Testis (tissue), 3 donors: ENCODE data around the gene RHBDL3. TPM values are rescaled to one million over a fixed set of nuclear protein-coding genes. Genes with fewer than 3 reads are reported as not detected.

Experiments used
- DNase-seq: peaks from one replicate; pipeline ENCODE4 v3.0.0-alpha.2; 2019
- H3K27ac ChIP-seq, 2 donors: fragments of 200-600 bp; sonication (generic); one replicate each; pipeline ENCODE4 v1.5.1; 2019
- H3K27me3 ChIP-seq: fragments of 200-600 bp; sonication (generic); one replicate; pipeline ENCODE4 v1.5.1; 2019
- H3K36me3 ChIP-seq: fragments of 200-600 bp; sonication (generic); one replicate; pipeline ENCODE4 v1.5.1; 2017; ENCODE audit warnings: low read depth; ENCODE audit errors: missing control alignments
- H3K4me1 ChIP-seq: fragments of 200-600 bp; sonication (generic); one replicate; pipeline ENCODE4 v1.5.1; 2019
- H3K4me3 ChIP-seq, 2 donors: fragments of 200-600 bp; sonication (generic); one replicate each; pipeline ENCODE4 v1.5.1; 2017 to 2019
- H3K9me3 ChIP-seq: fragments of 200-600 bp; sonication (generic); one replicate; pipeline ENCODE4 v1.5.1; 2017
- CTCF ChIP-seq, 3 experiments: fragments of 450-650 bp in 2 of 3; fragments of 200-600 bp in 1 of 3; sonication (generic) in 1 of 3; IDR thresholded peaks; one replicate each; pipeline ENCODE4 v1.5.1; 2016 to 2019; ENCODE audit warnings: antibody characterized with exemption in 3 of 3, mild to moderate bottlenecking in 2 of 3, moderate library complexity in 1 of 3
- POLR2A ChIP-seq: fragments of 450-650 bp; IDR thresholded peaks from one replicate; pipeline ENCODE4 v1.6.1; 2017; ENCODE audit warnings: antibody characterized with exemption, mild to moderate bottlenecking, moderate library complexity
- WGBS, 2 donors: methylation state at CpG; one replicate each; pipeline ENCODE4 v1.1.5; 2018; 5-methylcytosine and 5-hydroxymethylcytosine counted together
- intact Hi-C: fragments of 100-400 bp; cut with DNase I; formaldehyde crosslinking; loops from one replicate; pipeline ENCODE4 v1.15.1; 2023; ENCODE audit warnings: low total_unique reads
- polyA plus RNA-seq: library from polyadenylated mRNA; stranded (reverse); fragments of 350-450 nt; fragmentation: Illumina TruSeq; extraction: RNeasy Lipid Tissue Mini Kit (QIAGEN cat#74804); gene quantifications from one replicate; pipeline ENCODE4 v1.2.3, GENCODE V29; 2014; ENCODE audit warnings: low read depth, low replicate concordance; ENCODE audit not compliant: insufficient read depth
- total RNA-seq, 2 donors: library from RNA; depleted of rRNA; stranded (reverse); fragments of >200 nt; gene quantifications; one replicate each; pipeline ENCODE4 v1.2.3, GENCODE V29; 2016

Gene RHBDL3
- total and polyA plus RNA-seq, 3 donors from 2014 or later, result 3.5 to 4.5 (median 4.1) TPM

- no peak for DNase-seq
- intact Hi-C loops, result no loop called here
- WGBS, 2 donors, result 60 to 66% methylated on average over 6 of the region's 6 CpGs
- Histone ChIP-seq H3K9me3 (no peaks in the 10 kb centered on the region), H3K27ac (no peak overlapping the region), H3K4me1 (peaks cover 10% of the 10 kb centered on the region), H3K4me3 (no peak overlapping the region), H3K36me3 (no peaks in the 10 kb centered on the region), H3K27me3 (no peaks in the 10 kb centered on the region)
- TF ChIP-seq CTCF (IDR thresholded peaks at IDR 0.05), result no peak
These were observed 1.4 kb upstream of the RHBDL3 start for GRCh38 chr17:32264140-32264799.

GRCh38 chr17:32264823-32265191 is 825 bp upstream of the RHBDL3 start:
- Histone ChIP-seq H3K4me3 (no peak overlapping the region), H3K36me3 (no peaks in the 10 kb centered on the region), H3K4me1 (peaks cover 10% of the 10 kb centered on the region), H3K27ac (no peak overlapping the region), H3K9me3 (no peaks in the 10 kb centered on the region), H3K27me3 (no peaks in the 10 kb centered on the region)
- no peak for TF ChIP-seq POLR2A
- TF ChIP-seq CTCF (IDR thresholded peaks at IDR 0.05), result no peak
- WGBS, 2 donors, result 21 to 34% methylated on average over 8 of the region's 8 CpGs
- intact Hi-C loops, result no loop called here
- DNase-seq, result no peak

- no peak for TF ChIP-seq POLR2A
- no peak for TF ChIP-seq CTCF (IDR thresholded peaks at IDR 0.05)
- H3K27ac ChIP-seq, result no peak overlapping the region
- no peaks in the 10 kb centered on the region for H3K27me3 ChIP-seq
- no peaks in the 10 kb centered on the region for H3K9me3 ChIP-seq
- no peak for DNase-seq
- 0% methylated on average over 6 of the region's 55 CpGs; no CpG with 5 or more reads in 1 of the 2 donors for WGBS, 2 donors
- intact Hi-C loops, result no loop called here
- H3K4me1 ChIP-seq, result peaks cover 10% of the 10 kb centered on the region
- H3K4me3 ChIP-seq, result peak overlapping the region; percentile 44 to 65
- H3K36me3 ChIP-seq, result no peaks in the 10 kb centered on the region
These were observed 388 bp downstream of the RHBDL3 start for GRCh38 chr17:32266051-32266388.

- peak overlapping the region; percentile 44 to 65 for H3K4me3 ChIP-seq
- H3K4me1 ChIP-seq, result peaks cover 5% of the 10 kb centered on the region
- TF ChIP-seq CTCF (IDR thresholded peaks at IDR 0.05), result no peak
- no peak for TF ChIP-seq POLR2A
- no peaks in the 10 kb centered on the region for H3K27me3 ChIP-seq
- no peak for DNase-seq
- intact Hi-C loops, result no loop called here
- no peak overlapping the region for H3K27ac ChIP-seq
- no peaks in the 10 kb centered on the region for H3K36me3 ChIP-seq
- no peaks in the 10 kb centered on the region for H3K9me3 ChIP-seq
- 3 to 4% methylated on average over 18 to 68 of the region's 78 CpGs for WGBS, 2 donors
These were observed 1.0 kb downstream of the RHBDL3 start for GRCh38 chr17:32266389-32267301.
